ENCODE measurements around the gene TBC1D2B.

TBC1D2B gene

DNA sequence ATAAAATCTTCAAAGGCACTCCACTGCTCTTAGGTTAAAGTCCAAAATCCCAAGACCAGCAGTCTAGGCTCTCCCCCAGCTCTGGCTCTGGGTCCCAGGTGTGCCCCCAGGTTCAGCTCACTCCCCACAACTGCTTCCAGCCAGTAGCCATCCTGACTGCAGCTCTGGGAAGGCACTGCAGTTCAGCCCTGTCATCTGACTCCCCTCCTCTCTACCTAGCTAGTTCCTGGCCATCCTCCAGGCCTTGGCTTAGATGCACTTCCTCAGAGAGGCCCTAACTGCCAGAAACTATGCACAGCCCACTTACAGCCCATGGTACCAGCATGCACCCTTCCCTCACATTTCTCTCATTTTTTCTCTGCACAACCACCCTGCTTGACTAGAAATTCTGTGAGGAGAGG lies 25.5 kb downstream of the TBC1D2B start:
- no peak for DNase-seq

GRCh38 chr15:78051596-78051995 lies 25.9 kb downstream of the TBC1D2B start:
- no peak for DNase-seq

DNA sequence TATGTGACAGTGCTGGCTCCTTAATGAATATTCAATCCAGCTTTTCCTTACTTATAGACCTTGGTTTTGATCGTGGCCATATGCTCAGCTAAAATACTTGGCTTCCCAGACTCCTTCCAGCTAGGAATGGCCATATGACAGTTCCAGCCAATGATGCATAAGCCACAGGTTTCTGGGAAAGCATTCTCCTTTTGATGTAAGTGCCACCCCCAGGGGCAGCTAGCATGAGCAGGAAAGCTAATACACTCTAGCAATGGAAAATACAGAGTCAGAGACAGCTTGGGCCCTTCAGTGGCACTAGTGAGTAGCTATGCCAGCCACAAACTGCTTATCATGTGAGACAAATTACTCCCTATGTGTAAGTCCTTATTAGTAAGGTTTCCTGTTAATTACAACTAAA lies 26.7 kb downstream of the TBC1D2B start:
- DNase-seq, result no peak

DNA sequence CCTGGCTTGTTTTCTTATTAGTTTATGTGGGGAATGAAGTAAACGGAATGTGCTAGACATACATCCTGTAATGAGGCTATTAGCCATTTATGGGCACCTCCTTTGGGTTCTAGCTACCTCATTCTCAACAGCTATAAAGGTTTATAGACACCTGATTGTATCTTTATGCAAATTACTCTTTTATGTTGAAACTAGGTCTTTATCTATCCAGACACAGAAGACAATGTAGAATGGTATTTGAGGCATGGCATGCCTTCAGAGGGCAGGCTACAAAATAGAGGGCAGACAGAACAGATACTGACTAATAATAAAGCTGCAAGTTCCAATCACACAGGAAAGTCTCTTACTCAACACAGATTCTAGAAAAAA lies 27.1 kb downstream of the TBC1D2B start:
- DNase-seq, result no peak

- DNase-seq, result peak in 1 of 2 donors; percentile 72
Observed at GRCh38 chr15:78049691-78050440, 27.6 kb downstream of the TBC1D2B start.

DNA sequence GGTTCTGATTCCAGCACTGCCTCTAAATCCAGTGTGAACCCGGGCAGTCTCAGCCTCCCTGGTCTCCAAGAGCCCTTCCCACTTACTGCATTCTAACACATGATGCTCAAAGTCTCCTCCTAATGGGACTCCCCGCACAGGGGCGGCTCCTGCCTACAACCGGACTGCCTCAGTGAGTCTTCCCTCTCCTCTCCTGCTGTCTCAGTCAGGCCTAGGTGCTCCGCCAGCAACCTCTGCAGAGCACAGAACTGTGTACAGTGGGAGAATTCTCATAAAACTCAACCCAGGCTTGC lies 28.9 kb downstream of the TBC1D2B start:
- DNase-seq, result no peak

DNA sequence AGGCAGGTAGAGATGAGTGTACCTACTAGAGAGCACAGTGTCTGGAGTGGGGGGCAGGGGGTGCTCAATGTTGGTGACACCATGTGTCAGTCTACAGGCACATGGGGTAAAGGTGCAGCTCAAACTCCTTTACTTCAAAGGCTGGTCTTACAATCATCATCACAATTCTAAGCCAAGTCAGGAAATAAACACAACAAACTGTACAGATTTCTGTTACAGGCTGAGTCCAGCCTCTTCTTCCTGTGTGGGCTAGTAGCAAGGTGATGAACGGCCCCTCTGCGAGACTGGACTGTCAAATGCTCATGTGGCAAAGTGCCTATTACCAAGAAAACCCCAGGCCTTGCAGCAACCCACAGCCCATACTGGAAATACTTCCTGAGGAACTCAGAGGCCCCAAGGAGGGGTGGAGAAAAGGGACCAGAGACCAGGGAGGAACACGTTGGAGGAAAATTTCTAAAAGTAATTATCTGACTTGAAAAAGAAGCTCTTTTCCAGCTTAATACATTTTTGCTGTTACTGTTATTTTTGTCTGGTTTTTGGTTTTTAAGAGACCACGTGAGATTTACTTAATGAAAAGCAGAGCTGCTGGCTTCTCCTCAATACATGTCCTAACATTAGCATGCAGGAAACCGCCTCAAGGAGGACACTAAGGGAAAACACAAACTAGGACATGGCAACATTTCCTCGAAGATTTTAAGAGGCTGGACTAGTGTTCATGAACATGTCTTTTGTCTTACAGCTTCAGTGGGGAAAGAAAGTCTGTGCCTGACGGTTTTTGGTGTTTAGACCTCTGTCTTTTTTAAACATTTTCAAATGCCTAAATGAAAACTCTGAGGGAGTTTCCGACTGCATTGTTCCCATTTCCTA lies 29.5 kb downstream of the TBC1D2B start:
- DNase-seq, result no peak

DNA sequence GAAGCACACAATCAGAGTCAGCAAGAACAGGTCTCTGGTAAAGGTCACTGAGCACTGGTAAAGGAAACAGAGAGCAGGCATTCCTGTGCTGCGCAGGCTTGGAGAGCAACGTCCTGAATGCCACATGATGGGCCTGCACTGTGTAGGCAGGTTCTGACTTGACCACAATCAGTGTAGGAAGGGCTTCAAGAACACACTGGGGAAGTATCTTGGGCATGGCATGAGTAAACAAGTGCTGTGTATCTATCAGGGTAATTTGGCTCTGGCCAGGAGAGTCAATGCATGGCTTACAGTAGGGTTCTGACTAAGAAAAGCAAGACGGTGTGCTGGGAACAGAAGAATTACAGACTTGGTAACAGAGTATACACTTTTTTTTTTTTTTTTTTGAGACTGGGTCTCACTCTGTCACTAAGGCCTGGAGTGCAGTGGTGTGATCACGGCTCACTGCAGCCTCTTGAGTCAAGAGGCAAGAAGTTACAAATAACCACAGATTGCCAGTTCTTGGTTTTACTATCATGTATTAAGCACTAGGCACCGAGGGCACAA lies 30.6 kb downstream of the TBC1D2B start:
- DNase-seq, result no peak

DNA sequence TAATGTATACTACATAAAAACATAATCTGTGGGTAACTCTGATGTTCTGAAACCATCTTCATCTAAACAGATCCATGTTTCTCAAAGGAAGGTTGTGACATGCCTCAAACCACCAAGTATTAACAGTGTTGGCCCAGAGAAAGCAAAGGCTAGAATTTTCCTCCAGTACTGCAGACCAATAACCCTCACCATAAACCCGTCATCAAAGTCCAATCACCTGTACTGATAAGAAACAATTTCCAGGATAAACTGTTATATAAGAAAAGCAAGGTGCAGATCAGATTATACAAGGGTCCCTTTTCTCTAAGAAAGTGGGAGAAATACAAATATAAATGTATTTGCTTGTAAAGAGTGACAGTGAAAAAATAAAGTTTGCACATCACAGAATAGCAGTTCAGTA lies 32.3 kb downstream of the TBC1D2B start:
- DNase-seq, result no peak

GRCh38 chr15:78044407-78045155 lies 32.9 kb downstream of the TBC1D2B start:
- no peak for DNase-seq

GRCh38 chr15:78041946-78042345 lies 35.6 kb downstream of the TBC1D2B start:
- no peak for DNase-seq

DNA sequence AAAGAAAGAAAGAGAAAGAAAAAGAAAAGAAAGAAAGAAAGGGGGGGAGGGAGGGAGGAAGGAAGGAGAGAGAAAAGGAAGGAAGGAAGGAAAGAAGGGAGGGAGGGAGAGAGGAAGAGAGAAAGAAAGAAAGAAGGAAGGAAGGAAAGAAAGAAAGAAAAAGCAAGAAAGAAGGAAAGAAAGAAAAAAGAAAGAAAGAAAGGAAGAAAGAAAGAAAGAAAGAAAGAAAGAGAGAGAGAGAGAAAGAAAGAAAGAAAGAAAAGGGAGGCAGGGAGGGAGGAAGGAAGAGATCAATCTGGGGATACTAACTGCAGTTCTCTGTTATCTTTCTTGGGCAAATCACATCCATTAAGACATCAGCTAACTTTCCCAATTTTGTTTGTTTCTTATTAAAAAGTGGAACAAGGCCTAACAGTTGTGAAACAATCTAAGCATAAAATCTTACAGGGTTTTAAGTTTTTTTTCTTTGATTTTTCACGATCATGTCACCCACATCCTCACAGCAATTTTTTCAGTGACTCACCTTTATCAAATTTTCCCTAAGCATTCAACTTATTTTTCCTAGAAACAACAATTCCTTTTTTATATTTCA lies 36.8 kb downstream of the TBC1D2B start:
- no peak for DNase-seq

DNA sequence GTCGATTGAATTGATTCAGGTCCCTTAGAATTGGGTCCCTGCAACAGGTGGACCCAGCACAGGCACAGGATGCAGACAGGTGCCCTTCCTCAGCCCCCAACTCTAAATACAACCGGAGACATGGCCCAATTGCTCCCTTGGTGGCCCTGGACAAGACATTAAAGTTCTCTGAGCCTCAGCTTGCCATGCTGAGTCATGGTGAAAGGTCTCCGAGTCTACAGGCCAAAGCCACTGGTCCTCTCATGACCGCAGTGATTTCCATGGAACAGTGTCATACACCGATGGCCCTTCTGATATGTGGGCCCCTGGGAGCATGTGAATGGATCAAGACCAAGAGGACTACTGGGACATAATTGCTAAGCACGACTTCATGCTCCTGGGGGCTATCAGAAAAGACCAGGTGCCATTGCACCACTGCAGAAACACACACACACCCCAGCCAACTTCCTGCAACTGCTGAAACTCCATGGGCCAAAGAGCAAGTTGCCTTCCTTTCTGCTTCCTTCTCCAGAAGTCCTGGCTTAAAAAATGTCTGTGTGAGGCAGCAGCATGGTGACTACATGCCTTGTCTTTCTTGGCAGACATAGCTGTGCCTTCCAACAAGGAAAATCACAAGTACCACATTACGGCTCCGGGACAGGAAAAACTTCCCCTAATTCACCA lies 38.8 kb downstream of the TBC1D2B start:
- no peak for DNase-seq

GRCh38 chr15:78037779-78038305 lies 39.7 kb downstream of the TBC1D2B start:
- DNase-seq, result no peak

DNA sequence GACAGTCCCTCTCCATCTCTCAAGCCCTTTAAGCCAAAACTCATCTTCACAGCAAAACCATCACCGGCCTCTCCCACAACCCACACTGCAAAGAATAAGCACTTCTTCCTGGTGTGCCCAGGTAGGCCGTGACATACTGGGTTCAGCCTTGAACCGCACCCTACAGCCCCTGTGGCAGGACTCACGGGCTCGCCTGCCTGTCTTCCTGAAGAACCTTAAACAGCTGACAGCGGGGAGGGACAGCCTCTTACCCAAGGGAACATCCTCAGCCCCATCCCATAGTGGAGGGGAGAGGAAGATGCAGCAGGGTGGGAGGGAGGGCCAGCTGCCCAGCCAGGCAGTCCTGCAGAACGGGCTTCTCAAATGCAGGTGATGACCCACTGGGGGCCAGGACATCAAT lies 40.2 kb downstream of the TBC1D2B start:
- no peak for DNase-seq

DNA sequence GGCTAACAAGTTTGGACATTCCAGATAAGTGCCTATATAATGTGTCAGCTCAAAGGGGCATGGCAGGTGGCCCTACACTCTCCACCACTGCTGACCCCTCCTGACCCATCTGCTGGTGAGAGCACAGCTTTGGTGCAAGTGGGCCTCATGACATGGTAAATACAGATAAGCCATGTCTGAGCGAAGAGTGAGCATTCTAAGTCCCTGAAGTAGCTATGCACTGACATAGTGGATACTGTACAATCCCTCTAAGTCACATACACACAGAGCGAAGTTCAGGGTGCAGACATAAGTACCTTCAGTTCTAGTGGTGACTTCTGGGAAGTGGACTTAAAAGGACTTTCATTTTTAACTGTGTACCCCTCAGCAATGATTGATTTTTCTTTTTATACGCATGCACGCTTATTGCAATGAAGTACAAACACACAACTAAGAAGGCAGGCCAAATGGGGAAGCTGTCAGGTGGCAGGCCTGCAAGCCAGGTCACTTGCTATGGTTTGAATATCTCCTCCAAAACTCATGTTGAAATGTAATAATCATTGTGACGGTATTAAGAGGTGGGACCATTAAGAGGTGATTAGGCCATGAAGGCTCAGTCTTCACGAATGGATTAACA lies 41.5 kb downstream of the TBC1D2B start:
- no peak for DNase-seq

DNA sequence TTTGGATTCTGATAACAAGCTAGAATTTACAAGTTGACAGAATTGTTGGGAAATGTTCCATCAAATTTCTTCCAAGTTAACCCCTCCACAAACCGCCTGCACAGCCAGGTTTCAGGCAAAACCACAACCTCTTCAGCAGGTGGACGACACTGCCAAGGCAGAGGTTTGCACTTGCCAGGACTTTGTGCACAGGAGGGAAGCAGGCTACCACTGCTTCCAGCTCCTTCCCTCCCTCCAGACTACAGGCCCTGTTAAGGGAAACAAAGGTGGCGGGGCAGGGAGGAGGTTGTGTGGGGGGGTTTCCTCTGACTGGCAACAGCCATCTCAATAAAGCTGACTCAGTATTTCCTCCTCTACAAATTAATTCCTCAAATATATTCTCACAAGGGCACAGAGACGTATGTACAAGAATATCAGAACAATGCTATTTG lies 42.2 kb downstream of the TBC1D2B start:
- peak in 1 of 2 donors; percentile 76 for DNase-seq

GRCh38 chr15:78034495-78035191 lies 42.9 kb downstream of the TBC1D2B start:
- DNase-seq, result peak in 1 of 2 donors; percentile 30

- DNase-seq, result no peak
Observed at GRCh38 chr15:78033864-78034263, 43.6 kb downstream of the TBC1D2B start.

GRCh38 chr15:78032671-78033070 lies 44.8 kb downstream of the TBC1D2B start:
- peak in 1 of 2 donors; percentile 29 for DNase-seq

DNA sequence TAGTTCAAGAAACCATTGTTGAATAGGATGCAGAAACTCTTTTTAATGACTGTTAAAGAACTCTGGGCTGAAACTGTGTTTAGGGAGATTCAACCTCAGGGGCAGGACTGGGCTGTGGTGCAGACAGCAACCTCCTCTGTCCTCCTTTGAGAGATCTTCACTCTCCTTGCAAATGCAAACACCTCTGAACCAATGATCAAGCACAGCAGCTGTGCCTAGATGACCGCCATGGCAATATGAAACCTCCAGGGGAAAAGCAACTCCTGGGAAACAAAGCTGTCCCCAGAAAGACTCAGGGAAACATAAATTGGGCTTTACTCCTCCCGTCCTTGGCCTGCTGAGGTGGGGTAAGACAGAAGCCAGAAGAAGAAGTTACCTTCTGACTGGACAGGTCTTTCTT lies 52.6 kb downstream of the TBC1D2B start:
- no peak for DNase-seq
